Measurements from ENCODE around the gene HTATIP2.

Gene HTATIP2

DNA sequence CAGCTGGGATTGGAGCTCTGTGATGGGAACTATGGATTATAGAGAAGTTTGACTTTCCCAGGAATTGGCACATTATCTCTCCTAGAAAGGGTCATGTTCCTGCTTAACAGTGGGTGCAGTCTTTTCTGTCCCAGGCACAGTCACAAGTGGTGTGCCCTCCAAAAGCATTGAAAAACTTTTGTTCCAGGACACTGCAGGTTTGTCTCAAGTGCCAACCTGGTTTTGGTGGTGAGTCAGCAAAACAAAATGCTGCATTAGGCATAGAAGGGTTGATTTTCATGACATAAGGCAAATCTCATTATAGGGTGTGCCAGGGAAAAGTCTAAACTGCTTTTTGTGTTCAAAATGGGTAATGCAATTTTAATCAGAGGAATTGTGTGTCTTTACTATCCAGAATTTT is 4.9 kb downstream of the HTATIP2 start:
- peak overlapping the region; percentile 28; the same call in 1 of the 2 replicates for H3K27ac ChIP-seq
- ChIA-PET POLR2A (ENCODE audit: low non-redundant PET) (no interaction called here), CTCF (interaction anchor here (0.6 to 1.6 kb wide), 2 partner anchors 18 to 131 kb away, joined by 3 to 11 read pairs; no protein-coding TSS in a partner anchor)
- TF ChIP-seq CTCF (conservative IDR thresholded peaks at IDR 0.05; ENCODE audit: low read depth): no peak
- DNase-seq (ENCODE audit: low spot score): peak; percentile 78

DNA sequence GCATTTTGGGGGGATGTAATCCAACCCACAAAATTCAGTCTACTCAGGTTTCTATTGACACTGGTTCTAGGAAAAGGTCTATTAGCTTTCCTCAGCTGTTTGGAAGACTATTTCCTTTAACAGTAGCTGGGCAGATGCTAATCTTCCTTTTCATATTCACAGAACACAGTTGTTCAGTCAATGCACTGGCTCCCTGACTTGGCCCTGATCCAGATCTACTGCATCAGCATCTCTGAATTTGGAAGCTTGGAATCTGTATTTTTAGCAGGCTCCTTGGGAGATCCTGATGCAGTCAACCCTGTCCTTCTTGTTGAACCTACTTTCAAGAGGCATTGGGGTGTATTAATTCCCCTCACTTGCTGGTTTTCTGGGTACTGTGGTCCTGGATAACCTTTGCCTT is 6.3 kb downstream of the HTATIP2 start:
- DNase-seq (ENCODE audit: low spot score): no peak
- H3K27ac ChIP-seq: no peak overlapping the region
- CTCF ChIA-PET: no interaction called here
- TF ChIP-seq CTCF (conservative IDR thresholded peaks at IDR 0.05; ENCODE audit: low read depth): no peak
- POLR2A ChIA-PET (ENCODE audit: low non-redundant PET): no interaction called here

DNA sequence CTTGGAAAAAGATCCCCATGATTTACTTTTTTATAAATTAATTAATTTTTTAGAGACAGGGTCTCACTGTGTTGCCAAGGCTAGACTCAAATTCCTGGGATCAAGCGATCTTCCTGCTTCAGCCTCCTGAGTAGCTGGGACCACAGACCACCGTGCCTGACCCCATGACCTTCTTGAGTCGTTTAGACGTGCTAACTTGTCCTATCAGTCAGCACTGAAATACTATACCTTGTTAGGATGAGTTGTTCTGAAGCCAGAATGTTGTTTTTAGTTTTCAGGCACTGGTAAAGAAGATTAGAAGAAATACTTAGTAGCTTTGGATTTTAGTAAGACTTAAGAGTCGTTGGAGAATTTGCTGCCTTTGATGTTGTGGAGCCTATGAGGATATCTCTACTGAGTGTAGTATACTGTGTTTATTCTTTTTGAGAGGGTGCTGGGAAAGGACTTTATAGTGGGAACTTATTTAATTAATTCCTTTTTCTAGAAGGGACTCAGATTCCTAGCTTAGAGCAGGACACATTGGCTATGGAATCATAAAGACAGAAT is 8.6 kb downstream of the HTATIP2 start:
- no peak overlapping the region for H3K27ac ChIP-seq
- DNase-seq (ENCODE audit: low spot score): no peak
- CTCF ChIA-PET: interaction anchor here (0.6 to 0.9 kb wide), 4 partner anchors 12 to 975 kb away, joined by 3 to 4 read pairs (median 3); no protein-coding TSS in a partner anchor
- POLR2A ChIA-PET (ENCODE audit: low non-redundant PET): no interaction called here
- TF ChIP-seq CTCF (conservative IDR thresholded peaks at IDR 0.05; ENCODE audit: low read depth): no peak

DNA sequence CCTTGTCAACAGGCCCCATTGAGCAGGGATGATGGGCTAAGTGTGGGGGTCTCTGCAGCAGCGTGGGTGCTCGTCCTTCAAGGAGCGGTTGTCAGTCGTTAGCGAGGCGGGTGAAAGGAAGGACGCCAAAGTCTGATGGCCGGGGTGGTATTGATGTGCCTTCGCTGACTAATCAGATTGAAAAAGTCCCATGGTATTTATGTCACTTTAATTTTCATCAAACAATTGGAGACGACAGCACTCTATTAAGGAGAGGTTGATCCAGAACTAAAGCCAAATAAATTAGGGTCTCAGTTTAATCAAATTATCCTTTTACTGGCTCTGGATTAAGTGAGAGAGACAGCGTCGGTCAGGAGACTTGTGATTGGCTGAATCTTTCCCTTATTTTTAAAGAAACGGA is 9.6 kb downstream of the HTATIP2 start:
- no peak overlapping the region for H3K27ac ChIP-seq
- CTCF ChIA-PET: interaction anchor here (0.6 to 0.9 kb wide), 3 partner anchors 20 to 976 kb away, joined by 3 read pairs; no protein-coding TSS in a partner anchor
- POLR2A ChIA-PET (ENCODE audit: low non-redundant PET): no interaction called here
- TF ChIP-seq CTCF (conservative IDR thresholded peaks at IDR 0.05; ENCODE audit: low read depth): no peak
- DNase-seq (ENCODE audit: low spot score): no peak

GRCh38 chr11:20373568-20374209 is 10.2 kb downstream of the HTATIP2 start:
- ChIA-PET POLR2A (ENCODE audit: low non-redundant PET) (no interaction called here), CTCF (interaction anchor here (0.6 kb wide), 1 partner anchor 1245 kb away, joined by 4 read pairs; no protein-coding TSS in a partner anchor)
- H3K27ac ChIP-seq: no peak overlapping the region
- no peak for DNase-seq (ENCODE audit: low spot score)
- TF ChIP-seq CTCF (conservative IDR thresholded peaks at IDR 0.05; ENCODE audit: low read depth): no peak

- no peak for TF ChIP-seq CTCF (conservative IDR thresholded peaks at IDR 0.05; ENCODE audit: low read depth)
- POLR2A ChIA-PET (ENCODE audit: low non-redundant PET): interaction anchor here (1.0 kb wide), 1 partner anchor 9 kb away, joined by 3 read pairs; no protein-coding TSS in a partner anchor
- no peak for DNase-seq (ENCODE audit: low spot score)
- H3K27ac ChIP-seq: no peak overlapping the region
- CTCF ChIA-PET: no interaction called here
Measured at GRCh38 chr11:20374741-20375300, 11.3 kb downstream of the HTATIP2 start.

All from RWPE1 (cell line).